Measurements from ENCODE around the gene PDPR.
"Not testable (repeated sequence)": the region's sequence is repeated elsewhere in the genome, so short reads cannot be mapped to it uniquely, and the experiment has no call there.

DNA sequence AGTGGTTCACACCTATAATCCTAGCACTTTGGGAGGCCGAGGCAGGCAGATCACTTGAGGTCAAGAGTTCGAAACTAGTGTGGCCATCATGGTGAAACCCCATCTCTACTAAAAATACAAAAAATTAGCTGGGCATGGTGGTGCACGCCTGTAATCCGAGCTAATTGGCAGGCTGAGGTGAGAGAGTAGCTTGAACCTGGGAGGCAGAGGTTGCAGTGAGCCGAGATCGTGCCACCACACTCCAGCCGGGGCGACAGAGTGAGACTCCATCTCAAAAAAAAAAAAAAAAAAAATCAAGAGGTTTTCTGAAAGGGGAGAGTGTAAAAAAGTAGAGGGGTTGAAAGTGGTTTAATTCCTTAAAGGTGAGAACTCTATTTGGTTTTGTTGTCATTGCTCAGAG, 21.7 kb downstream of the PDPR start:
- not testable (repeated sequence) for TF ChIP-seq CTCF, POLR2A, EP300 (IDR thresholded peaks at IDR 0.05)

All from tibial nerve (tissue), 4 donors.